Measurements from ENCODE around the gene PARD3B.

PARD3B gene

GRCh38 chr2:205585449-205586383 lies 1040.4 kb downstream of the PARD3B start:
- DNase-seq (ENCODE audit: low spot score): no peak
- TF ChIP-seq, protein P1, sequence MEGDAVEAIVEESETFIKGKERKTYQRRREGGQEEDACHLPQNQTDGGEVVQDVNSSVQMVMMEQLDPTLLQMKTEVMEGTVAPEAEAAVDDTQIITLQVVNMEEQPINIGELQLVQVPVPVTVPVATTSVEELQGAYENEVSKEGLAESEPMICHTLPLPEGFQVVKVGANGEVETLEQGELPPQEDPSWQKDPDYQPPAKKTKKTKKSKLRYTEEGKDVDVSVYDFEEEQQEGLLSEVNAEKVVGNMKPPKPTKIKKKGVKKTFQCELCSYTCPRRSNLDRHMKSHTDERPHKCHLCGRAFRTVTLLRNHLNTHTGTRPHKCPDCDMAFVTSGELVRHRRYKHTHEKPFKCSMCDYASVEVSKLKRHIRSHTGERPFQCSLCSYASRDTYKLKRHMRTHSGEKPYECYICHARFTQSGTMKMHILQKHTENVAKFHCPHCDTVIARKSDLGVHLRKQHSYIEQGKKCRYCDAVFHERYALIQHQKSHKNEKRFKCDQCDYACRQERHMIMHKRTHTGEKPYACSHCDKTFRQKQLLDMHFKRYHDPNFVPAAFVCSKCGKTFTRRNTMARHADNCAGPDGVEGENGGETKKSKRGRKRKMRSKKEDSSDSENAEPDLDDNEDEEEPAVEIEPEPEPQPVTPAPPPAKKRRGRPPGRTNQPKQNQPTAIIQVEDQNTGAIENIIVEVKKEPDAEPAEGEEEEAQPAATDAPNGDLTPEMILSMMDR (IDR thresholded peaks at IDR 0.05; ENCODE audit: extremely low read depth, missing control alignments): no peak

DNA sequence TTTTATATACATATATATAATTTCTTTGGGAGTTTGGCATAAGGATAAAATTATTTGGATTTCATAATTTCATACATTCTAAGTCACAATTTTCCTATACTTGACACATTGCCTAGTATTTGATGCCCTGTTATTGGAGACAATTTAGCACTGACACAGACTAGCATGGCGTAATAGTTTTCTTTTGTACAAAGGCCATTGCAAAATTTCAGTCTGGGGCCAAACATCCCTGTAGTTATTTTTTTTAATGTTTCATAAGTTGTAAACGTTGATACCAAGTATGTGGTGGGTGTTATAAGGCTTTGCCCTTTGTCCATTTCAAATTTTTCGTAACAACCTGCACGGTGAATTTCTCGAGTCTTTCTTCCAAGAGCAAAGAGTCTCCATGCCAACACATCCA lies 1041.4 kb downstream of the PARD3B start:
- TF ChIP-seq, protein P1 (IDR thresholded peaks at IDR 0.05; ENCODE audit: extremely low read depth, missing control alignments): no peak
- DNase-seq (ENCODE audit: low spot score): no peak

- DNase-seq (ENCODE audit: low spot score): no peak
- TF ChIP-seq, protein P1 (IDR thresholded peaks at IDR 0.05; ENCODE audit: extremely low read depth, missing control alignments): no peak
Observed at GRCh38 chr2:205589479-205589878, 1044.2 kb downstream of the PARD3B start.

- TF ChIP-seq, protein P1 (IDR thresholded peaks at IDR 0.05; ENCODE audit: extremely low read depth, missing control alignments): no peak
- DNase-seq (ENCODE audit: low spot score): no peak
Observed at GRCh38 chr2:205590759-205591158, 1045.5 kb downstream of the PARD3B start.

DNA sequence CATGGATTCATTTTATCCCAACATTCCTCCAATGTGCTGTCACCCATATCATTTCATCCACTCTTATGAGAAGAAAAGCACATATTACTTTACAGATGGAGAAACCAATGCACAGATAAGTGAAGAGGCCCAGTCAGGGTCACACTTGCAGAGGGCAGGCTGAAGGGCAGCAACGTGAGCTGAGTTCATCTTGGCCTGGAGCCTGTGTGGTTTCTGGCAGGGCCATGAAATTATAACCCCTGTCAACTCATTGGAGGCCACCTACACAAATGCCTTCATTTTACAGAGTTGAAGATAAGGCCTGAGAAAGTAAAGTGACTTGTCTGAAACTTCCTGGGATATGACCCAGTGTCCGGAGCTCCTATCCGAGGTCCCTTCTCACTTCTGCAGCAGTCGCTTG lies 1048.6 kb downstream of the PARD3B start:
- TF ChIP-seq, protein P1 (IDR thresholded peaks at IDR 0.05; ENCODE audit: extremely low read depth, missing control alignments): no peak
- no peak for DNase-seq (ENCODE audit: low spot score)

DNA sequence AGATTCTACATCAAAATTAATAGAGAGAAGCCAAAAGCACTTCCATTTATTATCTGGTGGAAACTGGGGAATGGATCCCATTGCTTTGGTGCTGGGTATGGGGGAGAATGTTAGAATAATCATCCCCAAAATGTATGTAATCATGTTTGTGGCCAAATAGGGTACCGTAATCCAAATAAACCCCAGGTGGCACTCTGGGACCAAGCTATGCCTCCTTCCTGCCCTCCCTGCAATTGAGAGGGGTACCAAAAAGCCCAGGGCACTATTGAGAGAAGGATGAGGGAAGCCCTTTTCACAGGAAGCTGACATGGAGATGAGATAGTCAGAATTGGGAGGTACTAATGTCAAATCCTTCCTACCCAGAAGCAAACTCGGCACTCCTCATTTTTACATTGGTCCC lies 1051.3 kb downstream of the PARD3B start:
- no peak for DNase-seq (ENCODE audit: low spot score)
- TF ChIP-seq, protein P1 (IDR thresholded peaks at IDR 0.05; ENCODE audit: extremely low read depth, missing control alignments): no peak

- DNase-seq (ENCODE audit: low spot score): no peak
- TF ChIP-seq, protein P1 (IDR thresholded peaks at IDR 0.05; ENCODE audit: extremely low read depth, missing control alignments): no peak
Observed at GRCh38 chr2:205605638-205606304, 1060.5 kb downstream of the PARD3B start.
